Hematopoietic multipotent progenitor cell treated with erythropoietin and hydrocortisone succinate and interleukin-3 and kit ligand, for 6 days (in vitro differentiated cells): ENCODE data around the gene GPX4.

Experiments used
- DNase-seq: peaks from one replicate; pipeline ENCODE4 v3.0.0-alpha.2; 2015

Gene GPX4

DNA sequence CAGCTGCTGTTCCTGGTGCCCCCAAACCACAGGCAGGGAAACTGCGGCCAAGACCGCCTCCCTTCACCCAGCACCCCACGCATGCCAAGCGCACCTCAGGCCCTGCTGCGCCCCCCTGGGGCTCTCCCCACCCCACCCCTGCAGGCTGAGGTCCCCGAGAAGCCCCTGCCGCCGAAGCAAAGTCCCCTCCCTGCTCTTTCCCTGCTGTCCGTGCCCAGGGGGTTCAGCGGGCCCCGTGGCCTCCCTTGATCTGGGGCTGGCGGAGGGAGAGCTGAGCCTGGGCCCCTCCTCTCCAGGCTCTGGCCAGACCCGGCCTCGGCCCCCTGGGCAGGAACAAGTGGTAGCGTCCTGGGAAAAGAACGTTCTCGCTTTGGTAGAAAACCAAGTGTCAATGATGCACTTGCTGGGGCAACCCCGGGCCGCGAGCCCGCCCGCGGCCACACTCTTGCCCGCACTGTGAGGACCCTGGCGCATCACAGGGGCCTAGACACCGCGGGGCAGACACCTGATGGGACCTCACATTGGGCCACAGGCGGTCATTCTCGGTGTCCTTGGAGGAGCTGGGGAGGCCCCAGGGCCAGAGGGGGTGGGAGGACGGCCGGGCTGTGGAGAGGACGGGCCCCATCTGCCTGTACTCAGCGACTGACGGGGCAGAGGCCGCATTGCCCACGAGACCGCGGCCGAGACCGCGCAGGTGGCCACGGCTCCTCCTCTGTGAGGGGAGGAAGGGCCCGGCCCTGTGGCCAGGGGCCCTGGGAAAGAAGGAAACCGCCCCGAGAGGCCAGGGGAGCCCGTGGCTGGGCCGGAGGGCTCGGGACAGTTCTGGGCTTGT, 29.0 kb downstream of the GPX4 start:
- no peak for DNase-seq

DNA sequence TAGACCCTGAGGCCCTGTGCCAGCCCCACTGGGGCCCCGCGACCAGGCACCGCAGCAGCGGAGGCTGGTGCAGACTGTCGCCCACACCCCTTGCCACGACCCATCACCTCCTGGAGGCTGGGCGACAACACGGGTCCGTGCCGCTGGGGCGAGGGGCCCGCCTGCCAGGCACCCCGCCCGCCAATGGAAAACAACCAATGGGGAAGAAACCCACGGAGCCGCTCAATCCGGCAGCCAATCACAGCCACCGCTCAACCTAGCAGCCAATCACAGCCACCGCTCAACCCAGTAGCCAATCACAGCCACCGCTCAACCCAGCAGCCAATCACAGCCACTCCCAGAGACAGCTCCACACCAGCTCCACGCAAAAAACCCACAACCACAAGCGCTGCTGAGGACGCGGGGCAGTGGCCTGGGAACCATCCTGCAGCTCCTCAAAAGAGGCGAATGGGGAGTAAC, 29.7 kb downstream of the GPX4 start:
- peak; percentile 42 for DNase-seq

DNA sequence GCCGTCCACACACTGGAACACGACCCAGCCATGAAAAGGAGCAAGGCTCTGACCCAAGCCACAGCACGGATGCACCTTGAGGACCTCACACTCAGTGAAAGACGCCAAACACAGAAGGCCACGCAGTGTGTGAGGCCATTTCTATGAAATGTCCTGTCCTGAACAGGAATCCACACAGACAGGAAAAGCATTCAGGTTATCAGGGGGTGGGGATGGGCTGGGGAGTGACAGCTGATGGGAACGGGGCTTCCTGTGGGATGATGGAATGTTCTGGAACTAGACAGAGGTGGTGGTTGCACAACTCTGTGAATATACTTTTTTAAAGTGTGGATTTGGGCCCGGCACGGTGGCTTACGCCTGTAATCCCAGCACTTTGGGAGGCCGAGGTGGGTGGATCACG, 30.6 kb downstream of the GPX4 start:
- no peak for DNase-seq

DNA sequence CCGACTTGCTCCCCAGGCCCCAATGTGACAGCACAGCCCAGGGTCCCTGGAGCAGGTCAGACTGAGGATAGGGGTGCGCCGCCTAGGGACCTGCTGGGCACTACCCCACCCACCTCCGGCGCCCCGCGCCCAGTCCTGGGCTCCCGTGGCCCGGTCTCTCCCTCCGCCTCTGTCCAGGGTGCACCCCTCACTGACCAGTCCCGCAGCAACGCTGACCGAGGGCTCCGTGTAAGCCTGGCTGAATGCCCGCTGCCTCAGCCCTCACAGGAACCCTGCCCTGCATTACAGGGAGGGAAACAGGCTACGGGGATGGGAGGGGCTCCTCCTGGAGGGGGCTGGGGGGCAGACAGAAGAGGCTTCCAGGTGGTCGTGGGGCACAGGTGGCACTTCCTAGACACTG, 31.7 kb downstream of the GPX4 start:
- DNase-seq = no peak

DNA sequence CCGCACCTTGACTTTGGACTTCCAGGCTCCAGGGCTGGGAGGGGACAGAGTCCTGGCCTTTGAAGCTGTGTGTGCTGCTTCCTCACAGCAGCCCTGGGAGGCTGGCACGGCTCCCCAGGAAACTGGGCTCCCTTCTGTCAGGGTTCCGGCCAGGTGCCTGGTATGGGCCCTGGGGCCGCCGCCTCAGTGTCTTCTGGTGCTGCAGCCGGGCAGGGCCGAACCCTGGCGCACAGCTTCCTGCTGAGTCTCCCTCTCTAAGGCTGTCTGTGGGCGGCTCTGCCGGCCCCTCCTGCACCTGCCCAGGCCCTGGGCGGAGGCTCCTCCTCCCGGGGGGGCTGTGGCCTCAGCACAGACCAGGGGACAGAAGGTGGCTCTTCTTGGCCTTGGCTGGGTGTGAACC, 32.4 kb downstream of the GPX4 start:
- no peak for DNase-seq

DNA sequence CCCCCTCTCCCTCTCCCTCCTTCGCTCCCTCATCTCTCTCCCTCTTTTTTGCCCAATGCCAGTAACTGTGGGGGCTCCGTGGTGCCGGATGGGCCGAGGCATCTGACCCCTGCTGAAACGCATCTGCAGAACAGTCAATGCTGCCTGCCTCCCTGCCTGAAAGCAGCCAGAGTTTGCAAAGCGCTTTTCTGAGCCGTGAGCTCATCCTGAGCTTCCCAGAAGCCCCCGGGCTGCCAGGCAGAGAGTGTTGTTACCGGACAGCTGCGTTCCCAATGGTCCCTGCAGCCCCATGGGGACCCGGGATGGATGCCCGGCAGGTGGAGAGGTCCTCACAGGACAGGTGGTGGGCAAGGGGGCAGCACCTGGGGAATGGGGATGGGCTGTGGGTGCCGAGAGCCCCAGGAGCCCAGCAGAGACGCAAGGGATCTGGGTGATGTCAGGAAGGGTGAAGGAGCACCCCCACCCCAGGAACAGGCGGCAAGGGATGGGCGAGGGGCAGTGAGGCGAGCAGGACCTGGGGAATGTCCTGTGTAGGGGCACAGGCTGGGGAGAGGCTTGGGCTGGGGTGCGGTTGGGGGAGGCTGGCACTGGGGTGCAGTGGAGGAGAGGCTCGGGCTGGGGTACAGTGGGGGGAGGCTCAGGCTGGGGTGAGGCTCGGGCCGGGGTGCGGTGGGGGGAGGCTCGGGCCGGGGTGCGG, 33.0 kb downstream of the GPX4 start:
- DNase-seq = no peak

DNA sequence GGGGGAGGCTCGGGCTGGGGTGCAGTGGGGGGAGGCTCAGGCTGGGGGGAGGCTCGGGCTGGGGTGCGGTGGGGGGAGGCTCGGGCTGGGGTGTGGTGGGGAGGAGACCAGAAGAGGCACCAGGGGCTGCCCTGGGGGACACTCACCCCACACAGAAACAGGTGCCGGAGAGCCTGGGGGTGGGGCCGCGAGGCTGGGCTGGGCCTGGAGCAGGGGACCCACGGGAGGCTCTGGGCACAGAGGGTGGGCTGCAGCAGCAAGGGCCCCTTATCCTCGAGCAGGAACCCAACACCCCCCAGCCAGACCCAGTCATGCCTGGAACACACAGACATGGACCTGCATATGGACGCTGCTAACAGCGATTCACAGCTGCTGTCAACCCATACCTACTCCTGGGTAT, 34.3 kb downstream of the GPX4 start:
- no peak for DNase-seq

DNA sequence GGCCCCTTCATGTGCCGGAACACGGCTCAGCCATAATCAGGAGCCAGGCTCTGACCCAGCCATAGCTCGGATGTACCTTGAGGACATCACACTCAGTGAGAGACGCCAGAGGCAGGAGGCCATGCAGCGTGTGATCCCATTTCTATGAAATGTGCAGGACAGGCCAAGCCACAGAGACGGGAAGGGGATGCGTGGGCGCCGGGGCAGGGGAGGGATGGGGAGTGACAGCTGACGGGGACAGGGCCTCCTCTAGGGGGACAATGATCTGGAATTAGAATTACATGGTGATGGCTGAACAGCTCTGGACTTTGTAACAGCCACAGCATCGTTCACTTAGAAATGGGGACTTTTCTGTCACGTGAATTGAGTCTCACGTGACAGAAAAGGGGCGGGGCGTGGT, 35.3 kb downstream of the GPX4 start:
- DNase-seq = no peak

DNA sequence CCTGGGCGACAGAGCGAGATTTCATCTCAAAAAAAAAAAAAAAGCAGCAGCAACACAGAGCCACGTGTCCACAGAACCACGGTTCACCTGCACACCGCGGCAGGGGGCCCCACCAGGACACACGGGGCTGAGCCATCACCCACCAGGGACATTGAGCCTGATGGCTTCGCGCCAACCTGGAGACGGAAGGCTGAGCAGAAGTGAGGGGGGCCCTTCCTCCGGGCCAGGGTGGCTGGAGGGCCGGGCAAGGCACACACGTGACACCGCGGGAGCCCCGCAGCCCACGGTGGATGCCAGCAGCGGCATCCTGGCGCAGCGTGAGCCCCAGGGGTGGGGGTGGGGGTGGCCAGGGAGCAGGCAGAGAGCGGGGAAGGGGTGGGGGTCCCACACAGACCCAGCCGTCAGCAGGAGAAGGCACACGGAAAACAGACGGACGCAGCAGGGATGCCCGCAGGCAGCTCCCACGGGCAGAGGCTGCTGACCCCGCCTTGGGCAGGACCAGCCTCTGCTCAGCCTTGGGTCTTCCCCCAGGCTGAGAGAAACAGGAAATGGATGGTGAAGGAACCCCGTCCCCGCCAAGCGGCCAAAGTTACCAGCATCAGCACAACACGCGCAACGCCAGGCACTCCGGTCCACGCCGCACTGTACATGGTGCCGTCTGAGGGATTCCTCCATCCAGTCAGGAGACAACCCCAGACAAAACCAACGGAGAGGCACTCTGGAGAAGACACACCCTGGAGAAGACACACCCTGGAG, 36.7 kb downstream of the GPX4 start:
- no peak for DNase-seq

DNA sequence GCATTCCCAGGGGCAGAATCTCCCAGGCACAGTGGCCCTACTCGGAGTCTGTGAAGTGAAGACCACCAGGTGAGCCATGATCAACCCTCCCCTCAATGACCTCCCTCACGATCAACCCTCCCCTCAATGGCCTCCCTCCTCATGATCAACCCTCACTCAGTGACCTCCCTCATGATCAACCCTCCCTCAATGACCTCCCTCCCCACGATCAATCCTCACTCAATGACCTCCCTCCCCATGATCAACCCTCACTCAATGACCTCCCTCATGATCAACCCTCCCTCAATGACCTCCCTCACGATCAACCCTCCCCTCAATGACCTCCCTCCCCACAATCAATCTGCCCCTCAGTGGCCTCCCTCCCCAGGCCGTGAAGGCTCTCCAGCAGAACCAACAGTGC, 38.1 kb downstream of the GPX4 start:
- DNase-seq = no peak

DNA sequence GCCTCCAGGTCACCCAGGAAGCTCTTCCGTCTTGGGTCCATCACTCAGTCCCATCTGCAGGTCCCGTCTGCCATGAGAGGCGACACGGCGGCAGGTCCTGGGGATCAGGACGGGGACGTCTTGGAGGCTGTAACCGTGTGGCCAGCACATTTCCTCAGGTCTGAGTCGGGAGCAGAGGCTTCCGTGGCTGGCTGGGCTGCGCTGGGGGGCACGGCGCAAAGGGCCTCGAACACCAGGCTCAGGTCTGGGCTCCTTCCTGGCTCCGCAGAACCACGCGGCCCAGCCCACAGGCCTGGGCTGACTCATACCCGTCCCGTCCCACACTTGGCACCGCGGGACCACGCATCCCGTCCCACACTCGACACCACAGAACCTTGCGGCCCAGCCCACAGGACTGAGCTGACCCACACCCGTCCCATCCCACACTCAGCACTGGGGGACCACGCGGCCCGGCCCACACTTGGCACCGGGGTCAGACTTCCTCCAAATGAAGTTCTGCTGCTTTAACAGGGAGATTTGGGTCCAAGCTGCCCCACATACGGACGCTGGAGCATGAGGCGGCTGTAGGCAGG, 40.1 kb downstream of the GPX4 start:
- DNase-seq = no peak

DNA sequence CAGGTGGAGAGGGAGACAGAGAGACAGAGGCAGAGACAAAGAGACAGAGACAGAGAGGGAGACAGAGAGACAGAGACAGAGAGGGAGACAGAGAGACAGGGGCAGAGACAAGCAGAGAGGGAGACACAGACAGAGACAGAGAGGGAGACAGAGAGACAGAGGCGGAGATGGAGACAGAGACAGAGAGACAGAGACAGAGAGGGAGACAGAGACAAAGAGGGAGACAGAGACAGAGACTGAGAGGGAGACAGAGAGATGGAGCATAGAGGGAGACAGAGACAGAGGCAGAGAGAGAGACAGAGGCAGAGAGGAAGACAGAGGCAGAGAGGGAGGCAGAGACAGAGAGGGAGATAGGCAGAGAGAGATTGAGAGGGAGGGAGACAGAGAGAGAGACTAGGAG, 40.9 kb downstream of the GPX4 start:
- no peak for DNase-seq

DNA sequence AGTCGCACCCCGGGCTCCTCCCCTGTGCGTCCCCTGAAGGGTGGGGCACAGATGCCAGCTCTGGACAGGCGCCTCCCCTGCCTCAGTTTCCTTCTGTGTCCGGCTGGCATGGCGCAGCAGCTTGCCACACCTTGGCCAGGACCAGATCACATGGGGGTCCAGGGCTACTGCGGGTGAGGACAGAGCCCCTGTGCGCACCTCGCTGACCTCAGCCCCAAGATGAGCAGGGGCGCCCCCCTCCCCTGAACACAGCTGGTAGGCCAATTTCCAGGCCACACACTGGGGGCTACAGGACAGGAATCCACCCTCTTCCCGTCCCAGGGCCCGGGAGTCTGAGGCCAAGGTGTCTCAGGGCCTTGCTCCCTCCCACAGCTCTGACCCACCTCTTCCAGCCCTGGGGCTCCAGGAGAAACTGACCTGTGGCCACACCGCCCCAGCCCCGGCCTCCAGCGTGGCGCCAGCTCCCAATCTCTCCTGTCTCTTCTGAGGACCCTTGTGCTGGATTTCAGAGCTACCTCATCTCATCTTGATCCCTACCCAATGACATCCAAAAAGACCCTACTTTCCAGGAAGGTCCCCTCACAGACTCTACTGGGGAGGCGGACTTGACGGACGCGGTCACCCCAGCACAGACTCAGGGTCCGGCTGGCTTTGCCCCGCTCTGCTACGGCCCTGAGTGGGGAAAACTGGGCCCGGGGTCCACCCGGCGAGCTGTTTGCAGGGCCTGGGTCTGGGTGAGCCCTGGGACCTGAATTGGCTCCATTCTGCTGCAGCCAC, 42.0 kb downstream of the GPX4 start:
- DNase-seq = no peak

DNA sequence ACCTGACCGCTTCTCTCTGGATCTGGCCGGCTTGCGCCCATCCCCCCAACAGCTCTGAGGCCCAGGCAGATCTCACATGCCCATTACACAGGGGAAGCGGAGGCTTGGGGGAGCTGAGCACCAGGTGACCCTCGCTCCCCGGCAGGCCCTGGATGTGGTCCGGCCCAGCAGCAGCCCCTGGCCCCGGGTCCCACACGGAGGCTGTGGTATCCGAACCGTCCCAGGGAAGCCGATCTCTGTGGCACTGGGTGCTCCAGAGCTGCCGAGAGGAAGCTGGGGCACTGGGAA, 42.6 kb downstream of the GPX4 start:
- DNase-seq = no peak

DNA sequence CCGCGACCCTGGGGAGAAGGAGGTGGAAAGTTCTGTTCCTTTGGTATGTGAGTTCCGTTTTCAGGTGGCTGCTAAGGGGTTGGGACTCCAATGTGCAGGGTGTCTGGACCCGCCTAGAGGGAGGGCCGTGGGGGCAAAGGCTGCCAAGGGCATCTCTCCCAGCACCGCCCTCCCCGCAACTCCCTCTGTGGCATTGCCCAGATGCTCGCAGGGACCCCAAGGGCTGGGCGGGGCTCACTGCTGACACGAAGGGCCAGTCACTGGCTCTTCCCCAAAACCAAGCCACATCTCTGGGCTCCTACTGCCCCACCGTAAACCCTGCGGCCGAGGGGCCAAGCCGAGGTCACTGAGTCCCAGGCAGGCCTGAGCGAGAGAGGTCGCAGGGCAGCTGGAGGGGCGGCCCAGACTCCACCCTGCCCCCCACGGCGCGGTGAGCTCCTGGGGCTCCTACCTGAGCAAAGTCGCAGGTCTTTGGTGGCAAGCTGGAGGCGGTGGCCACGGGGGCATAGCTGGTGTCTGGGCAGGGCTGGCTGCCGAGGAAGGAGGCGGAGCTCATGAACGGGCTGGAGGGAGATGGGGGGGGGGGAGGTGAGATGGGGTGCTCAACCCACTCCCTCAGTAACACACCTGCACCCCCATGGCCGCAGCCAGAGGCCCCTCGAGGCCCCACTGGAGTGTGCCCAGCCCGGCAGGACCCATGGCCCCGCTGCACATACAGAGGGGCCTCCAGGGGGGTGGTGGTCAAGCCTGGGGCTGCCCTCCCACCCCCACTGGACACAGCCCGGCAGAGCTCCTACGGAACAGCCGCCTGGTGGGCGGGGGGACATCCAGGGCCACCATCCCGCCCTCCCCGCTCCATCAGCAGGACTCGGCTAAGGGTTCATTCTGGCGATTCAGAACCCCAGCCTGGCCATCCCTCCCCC, 43.3 kb downstream of the GPX4 start:
- no peak for DNase-seq

DNA sequence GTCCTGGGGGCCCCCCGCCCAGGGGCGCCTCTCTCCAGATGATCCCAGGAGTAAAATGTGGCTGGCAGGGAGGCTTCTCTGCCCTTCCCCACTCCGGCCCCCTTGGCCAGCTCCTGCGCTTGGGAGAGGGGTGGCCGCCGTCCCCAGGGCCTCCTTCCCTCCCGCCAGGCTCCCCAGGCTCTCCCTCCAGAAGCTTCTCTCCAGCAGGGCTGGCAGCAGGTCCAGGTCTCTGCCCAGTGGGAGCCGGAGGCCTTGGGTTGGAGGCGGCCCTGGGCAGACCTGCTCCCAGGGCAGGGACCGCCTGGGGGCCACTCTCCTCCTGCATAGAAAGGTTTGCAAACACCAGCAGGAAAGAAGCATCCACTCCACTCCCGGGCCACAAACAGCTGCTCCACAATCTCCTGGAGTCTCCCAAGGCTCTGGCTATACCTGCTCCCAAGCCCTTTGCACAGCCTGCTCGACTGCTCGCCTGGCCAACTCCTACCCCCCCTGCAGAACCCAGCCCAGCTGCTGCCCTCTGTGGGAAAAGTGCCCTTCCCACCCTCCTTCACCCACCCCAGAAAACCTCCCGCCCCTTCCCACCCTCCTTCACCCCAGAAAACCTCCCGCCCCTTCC, 44.2 kb downstream of the GPX4 start:
- no peak for DNase-seq

DNA sequence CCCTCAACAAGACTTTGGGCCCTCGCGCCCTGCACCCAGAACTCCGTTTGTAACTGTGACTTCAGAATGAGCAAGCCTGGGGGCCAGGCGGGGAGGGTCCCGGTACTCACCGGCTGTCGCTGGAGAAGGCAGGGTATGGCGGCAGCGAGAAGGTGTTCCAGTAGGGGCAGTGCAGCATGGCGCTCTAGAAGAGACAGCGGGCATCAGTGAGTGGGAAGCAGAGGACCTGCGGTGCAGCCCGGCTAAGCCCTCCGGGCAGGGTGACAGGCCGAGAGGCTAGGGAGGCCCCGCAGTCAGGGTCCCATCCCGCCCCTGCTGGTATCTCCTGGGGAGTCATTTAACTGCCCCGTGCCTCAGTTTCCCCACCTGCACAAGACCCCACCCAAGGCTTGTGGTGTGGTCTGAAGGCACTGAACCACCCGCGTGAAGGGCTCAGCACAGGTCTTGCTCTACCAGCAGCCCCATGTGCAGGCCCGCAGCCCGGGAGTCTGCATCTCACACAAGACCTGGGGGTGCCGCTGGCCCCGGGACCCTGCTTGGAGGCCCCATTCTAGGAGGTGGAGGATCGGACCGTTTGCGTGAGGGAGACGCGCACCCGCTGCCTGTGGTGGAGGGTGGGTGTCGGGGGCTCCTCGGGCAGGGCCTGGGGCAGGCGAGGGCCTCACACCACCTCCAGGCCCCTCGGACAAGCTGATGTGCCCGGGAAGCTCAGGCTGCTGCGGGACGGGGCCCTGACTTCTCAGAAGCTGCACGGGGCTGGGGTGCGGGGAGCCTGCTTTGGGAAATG, 45.7 kb downstream of the GPX4 start:
- no peak for DNase-seq

DNA sequence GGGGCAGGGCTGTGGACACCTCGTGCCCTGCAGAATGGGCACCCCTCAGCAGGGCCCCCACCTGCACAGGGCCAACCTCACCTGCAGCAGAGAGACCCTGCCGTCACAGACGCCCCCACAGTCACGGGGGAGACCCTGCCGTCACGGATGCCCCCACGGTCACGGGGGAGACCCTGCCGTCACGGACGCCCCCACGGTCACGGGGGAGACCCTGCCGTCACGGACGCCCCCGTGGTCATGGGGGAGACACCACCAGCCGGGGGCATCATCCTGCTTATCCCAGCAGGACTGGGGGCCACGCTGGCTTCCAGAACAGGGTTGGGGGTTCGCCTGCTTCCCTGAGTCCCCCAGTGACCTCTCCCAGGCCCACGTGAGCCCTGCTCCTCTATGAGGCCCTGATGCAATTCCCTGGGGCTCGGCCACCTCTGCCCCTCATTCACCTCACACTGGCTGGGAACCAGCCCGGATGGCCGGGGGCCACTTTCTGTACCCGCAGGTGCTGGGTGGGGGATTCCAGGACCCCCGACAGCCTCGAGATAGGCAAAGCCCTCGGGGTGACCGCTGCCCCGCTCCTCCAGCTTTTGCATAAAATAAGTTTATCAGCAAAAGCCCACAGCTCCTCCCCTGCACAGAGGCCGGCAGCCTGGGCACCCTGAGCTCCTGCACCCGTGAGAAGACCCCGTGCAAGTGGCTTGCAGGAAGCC, 46.7 kb downstream of the GPX4 start:
- no peak for DNase-seq

DNA sequence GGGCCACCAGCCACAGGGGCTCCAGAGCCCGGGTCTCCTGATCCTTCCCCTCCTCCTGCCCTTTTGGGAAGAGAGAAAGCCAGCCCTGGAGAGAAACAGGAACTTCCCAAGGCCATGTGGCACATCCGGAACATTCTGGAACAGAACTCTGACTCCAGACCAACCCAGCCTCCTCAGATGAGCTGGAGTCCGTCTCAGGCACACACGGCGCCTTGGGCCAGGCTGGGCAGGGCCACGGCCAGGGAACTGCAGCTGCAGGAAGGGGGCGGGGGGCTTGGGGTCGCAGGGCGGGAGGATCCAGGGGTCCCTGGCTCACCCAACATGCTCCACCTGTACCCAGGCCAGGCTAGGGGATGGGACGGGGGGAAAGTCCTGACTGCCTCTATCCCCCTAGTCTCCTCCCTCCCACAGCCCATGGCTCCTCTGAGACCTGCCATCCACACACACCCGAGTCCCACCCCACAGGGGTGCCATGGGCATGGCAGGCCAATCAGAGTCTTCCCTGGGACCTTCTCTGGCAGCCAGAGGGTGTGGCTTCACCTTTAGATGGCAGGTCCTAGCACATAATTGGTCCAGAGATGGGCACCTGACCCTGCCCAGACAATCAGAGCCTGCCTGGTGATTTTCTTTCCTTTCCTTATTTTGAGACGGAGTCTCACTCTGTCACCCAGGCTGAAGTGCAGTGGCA, 47.4 kb downstream of the GPX4 start:
- no peak for DNase-seq
